ENCODE measurements around the gene HLA-DQB1.

- TF ChIP-seq, protein P1, sequence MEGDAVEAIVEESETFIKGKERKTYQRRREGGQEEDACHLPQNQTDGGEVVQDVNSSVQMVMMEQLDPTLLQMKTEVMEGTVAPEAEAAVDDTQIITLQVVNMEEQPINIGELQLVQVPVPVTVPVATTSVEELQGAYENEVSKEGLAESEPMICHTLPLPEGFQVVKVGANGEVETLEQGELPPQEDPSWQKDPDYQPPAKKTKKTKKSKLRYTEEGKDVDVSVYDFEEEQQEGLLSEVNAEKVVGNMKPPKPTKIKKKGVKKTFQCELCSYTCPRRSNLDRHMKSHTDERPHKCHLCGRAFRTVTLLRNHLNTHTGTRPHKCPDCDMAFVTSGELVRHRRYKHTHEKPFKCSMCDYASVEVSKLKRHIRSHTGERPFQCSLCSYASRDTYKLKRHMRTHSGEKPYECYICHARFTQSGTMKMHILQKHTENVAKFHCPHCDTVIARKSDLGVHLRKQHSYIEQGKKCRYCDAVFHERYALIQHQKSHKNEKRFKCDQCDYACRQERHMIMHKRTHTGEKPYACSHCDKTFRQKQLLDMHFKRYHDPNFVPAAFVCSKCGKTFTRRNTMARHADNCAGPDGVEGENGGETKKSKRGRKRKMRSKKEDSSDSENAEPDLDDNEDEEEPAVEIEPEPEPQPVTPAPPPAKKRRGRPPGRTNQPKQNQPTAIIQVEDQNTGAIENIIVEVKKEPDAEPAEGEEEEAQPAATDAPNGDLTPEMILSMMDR (conservative IDR thresholded peaks at IDR 0.05), result no peak
- no peak for TF ChIP-seq EZH2 (IDR thresholded peaks at IDR 0.05; ENCODE audit: low read depth)
Observed at GRCh38 chr6:32645047-32645703, 21.3 kb downstream of the HLA-DQB1 start.
